Measurements from ENCODE around the gene RABGAP1L. TPM values are rescaled to one million over a fixed set of nuclear protein-coding genes. Genes with fewer than 3 reads are reported as not detected.

RABGAP1L gene
- polyA plus RNA-seq, 3 donors = 23.9 to 38.1 (median 27.8) TPM

DNA sequence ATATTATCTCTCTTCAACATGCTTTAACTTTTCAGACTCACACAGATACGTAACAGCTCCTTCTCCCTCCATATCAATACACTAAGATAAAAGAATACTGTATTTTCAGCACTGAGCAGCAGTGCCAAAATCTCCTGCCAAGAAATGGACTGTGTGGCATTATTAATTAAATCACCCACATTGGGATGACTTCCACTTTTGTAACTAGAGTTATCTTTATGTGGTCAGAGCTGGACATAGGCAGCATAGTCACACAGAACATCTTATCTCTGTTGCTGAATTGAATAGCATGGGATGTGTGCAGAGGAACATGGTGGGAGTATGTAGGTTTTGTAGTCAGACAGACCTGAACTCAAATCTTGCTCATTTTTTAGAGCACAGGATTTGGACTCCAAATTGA, 799.1 kb downstream of the RABGAP1L start:
- no peak for DNase-seq

DNA sequence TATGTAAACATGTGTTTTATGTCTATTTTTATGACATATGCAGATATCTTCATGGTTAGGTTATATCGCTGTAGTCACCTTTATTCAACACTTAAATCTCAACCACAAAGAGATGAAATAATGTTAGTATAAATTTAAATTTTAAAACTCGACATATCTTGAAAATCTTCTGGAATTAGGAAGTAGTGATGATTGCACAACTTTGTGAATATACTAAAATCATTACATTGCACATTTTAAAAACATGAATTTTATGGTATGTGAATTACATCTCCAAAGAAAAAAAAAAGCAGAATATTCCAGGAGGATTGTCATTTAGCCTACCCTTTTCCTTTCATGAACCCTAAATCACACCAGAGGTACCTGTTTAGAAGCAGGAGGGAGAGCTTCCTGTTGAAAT, 801.0 kb downstream of the RABGAP1L start:
- no peak for DNase-seq

DNA sequence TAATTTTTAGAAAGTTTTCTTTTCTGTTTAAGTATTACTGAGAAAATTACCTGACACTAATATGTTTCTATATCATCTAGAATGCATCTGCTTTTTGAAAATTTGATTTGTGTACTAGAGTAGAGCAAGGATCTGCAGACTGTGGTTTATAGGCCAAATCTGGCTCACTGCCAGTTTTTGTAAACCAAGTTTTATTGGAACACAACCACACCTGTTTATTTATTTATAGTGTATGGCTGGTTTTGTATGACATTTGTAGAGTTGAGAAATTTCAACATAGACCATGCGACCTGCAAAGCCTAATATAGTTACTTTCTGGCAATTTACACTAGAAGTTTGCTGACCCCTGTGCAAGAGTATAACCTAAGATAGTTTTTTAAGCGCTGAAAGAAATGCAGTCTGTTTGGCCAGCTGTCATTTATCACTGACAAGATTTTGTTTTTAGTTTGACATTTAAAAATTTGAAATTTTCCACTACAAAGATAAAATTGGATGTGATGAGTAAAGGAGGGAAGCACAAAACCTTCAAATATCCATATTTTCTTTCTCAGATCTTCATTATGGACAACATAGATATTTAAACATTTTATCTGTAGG, 804.3 kb downstream of the RABGAP1L start:
- no peak for DNase-seq

- DNase-seq = no peak
Measured at GRCh38 chr1:174964261-174964971, 805.1 kb downstream of the RABGAP1L start.

- no peak for DNase-seq
Measured at GRCh38 chr1:174964972-174965361, 805.6 kb downstream of the RABGAP1L start.

DNA sequence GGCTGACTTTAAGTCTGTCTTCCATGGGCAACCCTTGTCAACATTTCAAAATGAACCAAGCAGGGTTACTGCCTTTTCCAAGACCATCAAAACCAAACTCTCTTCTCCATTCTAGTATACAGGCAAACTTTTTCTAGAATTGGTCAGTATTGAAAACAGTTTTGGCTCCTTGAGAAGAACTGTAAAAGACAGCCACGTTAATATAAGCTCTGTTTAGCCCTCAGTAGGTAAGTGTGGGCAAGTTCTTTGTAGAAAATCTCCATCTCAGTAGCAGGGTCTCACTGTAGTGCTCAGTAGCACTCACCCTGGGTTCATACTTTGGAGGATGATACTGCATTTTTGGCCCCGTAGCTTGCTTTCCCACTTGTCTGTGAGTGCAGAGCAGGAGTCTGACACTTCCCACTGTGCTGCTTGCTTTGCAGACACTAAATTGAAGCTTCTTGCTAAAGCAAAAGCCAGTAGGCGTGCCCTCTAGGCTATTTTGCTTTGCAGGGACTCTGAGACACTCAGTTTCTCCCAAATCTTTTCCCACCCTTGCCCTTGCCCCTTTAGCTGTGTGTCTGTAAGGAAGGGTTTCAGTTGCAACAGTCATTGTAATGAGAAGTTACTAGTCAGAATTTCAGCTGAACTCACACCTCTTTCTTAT, 806.2 kb downstream of the RABGAP1L start:
- DNase-seq = no peak

- no peak for DNase-seq
Measured at GRCh38 chr1:174966008-174966572, 806.8 kb downstream of the RABGAP1L start.

DNA sequence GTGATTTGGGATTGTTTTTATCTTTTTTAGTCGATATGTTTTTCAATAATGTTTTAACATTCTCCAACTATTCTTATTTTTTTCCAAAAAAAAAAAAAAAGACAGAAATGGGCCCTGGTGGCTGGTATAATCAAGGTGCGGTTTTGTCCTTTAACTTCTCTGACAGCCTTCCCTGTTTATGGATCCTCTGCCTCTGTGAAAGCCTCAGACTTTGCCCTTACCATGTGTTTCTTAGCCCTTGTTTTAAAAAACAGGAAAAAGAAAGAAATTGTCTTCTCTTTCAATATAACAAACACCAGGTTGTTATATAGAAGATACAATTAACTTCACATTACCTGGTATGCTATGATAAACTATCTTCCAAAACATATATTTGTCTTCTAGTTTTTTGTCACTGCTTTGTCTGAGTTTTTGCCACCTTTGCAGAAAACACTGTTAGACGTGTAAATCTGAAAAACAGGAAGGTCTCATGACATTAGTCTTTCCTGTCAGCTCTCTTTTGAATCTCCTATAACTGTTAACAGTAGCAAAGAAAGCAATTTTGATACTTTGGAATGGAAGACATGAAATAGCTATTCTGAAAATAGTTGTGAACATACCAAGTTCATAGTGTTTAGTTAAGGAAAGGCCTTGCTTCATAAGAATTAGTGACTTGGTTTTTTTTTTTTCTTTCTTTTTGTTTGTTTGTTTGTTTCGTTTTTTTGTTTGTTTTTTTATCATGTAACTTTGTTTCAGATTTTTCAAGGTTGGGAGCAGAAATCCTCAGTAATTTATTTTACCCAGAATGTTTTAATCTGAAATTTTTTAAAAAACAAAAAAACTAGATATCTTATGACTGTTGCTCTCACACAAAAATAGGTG, 808.8 kb downstream of the RABGAP1L start:
- DNase-seq = no peak

DNA sequence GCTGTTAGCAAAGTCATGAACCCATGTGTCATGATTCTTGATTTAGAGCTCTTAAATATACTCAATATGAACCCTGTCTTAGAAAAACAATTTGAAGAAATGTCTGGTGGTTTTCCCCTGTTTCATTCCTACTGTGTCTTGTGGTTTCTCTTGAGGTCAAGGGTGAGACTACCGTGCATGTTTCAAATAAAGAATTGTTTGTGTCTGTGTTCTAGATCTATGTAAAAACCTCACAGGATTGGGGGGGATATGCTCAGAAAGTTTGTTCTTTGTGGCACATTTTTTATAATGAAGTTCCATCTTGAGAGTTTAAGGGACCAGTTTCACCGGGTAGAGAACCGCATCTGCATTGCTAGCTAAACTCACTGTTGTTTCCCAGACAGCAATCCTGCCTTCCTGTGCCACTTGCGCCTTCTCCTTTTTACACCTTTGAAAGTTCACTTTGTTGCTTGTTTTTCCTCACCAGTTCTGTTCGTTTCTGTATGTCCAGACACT, 809.5 kb downstream of the RABGAP1L start:
- DNase-seq = no peak

DNA sequence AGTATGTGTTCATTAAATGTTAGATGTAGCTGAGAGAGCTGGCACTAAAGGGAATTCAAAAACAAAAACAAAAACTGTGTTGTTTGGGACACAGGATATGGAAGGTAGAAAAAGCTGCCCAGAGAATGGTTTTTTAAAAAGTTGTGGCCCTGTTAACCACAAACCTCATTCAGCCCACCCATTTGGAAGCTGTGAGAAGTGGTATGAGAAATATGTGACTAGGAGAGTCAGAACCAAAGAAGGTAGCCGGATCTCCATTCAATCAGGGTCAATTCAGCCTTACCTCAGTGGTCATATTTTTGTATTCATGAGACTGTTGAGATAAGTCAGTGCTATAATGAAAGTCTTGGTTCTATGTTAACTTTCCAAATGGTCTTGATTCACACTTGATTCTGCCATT, 810.7 kb downstream of the RABGAP1L start:
- DNase-seq = no peak

- no peak for DNase-seq
Measured at GRCh38 chr1:174971466-174971865, 812.1 kb downstream of the RABGAP1L start.

- no peak for DNase-seq
Measured at GRCh38 chr1:174971902-174972301, 812.6 kb downstream of the RABGAP1L start.

- no peak for DNase-seq
Measured at GRCh38 chr1:174974711-174975119, 815.4 kb downstream of the RABGAP1L start.

DNA sequence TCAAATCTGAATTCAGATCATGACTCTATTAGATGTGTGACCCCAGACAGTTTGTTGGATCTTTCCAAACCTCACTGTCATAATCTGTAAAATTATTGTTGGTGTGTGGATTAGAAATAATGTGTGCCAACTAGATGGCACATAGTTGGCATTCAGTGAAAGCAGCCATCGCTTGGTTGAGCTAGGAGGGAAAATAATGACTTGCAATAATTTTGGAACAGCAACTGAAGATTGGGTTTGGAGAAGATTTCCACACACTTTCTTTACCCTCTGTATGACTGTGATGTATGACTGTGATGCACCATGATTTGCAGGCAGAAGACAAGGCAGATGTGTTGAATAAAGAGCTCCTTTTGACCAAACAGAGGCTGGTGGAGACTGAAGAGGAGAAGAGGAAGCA, 816.4 kb downstream of the RABGAP1L start:
- DNase-seq = no peak

GRCh38 chr1:174976436-174977108, 817.3 kb downstream of the RABGAP1L start:
- no peak for DNase-seq

DNA sequence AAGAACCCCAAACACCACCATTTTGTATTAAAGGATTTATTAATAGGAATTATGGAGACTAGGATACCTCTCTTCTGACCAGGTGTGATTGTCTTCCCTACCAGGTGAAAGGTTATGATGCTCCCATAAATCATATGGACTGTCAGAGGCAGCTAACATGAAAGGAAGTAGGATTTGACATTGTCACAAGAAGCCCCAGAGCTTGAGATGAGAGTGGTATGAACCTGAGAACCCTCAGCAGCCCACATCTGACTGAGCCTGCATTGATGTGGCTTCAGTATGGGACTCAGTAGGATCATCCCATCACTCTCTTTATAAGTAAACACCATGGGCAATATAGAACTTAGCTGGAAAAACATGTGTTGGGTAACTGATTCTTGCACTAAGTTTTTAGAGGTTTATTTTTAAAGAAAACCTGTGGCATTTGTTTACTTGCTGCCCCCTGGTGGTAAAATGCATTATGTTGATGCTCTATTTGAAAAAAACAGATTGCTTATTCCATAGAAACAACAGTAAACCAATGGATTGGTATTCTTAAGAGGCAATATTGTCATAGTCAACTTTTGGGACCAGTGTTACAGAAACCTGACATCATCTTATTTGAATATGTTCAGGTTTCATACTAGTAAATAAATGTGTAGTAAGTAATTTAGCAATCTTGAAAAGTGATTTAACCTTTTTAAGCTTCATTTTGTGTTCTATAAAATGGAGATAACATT, 823.8 kb downstream of the RABGAP1L start:
- DNase-seq = no peak

DNA sequence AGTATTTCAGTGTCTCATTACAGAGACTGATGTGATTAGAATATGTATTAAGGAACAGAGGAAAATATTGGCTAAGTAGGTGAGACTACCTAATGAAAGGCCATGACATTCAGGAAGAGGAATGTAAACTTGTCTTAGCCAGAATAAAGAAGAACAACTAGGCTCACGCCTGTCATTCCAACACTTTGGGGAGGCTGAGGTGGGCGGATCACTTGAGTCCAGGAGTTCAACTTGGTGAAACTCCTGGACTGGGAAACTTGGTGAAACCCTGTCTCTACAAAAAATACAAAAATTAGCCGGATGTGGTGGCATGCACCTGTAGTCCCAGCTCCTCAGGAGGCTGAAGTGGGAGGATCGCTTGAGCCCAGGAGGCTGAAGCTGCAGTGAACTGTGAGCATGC, 825.6 kb downstream of the RABGAP1L start:
- no peak for DNase-seq

DNA sequence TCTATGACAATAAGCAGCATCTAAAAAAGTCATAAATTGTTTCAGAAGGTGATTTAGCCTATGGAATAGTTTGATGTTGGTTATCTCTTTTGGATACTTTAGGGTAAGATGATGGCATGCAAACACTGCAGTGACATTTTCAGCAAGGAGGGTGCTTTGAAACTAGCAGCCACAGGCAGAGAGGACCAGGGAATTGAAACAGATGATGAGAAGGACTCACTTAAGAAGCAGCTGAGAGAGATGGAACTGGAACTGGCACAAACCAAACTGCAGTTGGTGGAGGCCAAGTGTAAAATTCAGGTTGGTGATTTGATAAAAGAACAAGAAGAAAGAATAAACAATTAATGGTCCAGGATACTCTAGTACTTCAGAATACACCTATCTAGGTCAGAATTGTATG, 829.2 kb downstream of the RABGAP1L start:
- no peak for DNase-seq

DNA sequence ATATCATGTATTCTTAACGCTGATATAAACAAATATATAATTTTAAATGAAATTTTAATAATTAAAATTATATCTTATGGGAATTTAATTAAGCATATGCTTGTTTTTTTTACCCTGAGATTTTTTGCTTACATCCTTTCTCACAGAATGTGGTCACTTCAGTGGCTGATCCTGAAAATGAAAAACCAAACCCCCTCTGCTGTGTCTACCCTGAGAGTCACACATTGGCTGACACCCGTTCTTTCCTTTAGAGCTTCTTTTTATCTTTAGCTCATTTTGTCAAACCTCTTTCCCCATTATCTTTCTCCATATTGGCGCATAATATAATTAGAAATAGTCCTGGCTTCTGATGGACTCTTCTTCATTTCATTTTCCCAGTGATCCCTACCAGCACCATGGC, 829.7 kb downstream of the RABGAP1L start:
- DNase-seq = no peak

DNA sequence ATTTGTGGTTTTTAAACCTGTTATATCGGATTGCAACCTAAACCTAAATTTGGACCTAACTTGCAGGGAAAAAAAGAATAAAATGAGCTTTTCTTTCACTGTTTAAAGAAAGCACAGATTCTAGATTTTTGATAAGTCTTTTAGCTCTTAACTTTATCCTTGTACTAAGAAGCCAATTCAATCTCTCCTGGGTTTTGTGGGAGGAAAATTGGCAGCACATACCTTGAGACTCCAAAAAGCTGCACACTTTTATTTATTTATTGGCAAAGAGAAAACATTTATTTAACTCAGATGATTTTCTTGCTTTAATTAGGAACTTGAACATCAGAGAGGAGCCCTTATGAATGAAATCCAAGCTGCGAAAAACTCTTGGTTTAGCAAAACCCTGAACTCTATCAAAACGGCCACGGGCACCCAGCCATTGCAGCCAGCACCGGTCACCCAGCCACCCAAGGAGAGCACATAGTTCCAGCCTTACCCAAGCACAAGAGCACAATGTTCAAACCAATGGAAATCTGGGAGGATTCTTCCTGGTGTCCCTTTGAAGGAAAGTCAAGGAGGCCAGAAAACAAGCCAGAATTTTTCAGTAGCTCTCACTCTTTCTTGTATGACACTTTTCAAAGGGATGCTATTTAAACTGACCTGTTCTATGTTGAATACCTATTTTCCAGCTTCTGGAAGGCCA, 830.4 kb downstream of the RABGAP1L start:
- DNase-seq = no peak

Measured in renal pelvis (tissue), 4 donors.